HG02588 (cell line): ENCODE data around the gene RAB3GAP2.
A peak's percentile ranks its signal among the peaks of the same experiment; 100 is the strongest.
"Not testable (repeated sequence)": the region's sequence is repeated elsewhere in the genome, so short reads cannot be mapped to it uniquely, and the experiment has no call there.

ENCODE experiments used
- ATAC-seq: cut with Tn5 transposase; IDR thresholded peaks from one replicate; pipeline ENCODE4 v1.9.1; 2021; ENCODE audit warnings: mild to moderate bottlenecking, moderate library complexity; ENCODE audit not compliant: unreplicated experiment

Gene RAB3GAP2

DNA sequence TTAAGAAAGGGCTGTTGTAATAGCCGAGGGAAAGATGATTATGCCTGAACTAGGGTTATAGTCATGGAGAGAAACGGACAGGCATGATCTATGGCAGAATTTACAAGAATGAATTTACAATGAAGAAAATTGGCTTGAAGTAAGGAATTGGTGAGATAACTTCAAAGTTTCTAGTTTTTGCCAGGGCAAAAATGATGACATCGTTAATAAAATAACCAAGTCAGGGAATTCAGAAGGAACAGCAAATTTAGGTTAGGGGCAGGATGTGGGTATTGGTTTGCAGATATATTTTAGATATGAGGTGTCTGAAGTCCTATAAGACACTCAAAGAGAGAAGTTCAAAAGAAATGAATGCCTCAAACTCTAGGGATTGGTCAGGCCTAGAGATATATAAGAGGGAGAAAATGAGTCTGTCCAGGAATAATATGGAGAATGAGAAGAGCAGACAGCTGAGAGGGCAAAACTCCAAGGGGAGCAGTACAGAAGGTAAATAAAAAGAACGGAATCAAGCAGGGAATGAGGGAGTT, 115.6 kb downstream of the RAB3GAP2 start:
- ATAC-seq, result no peak

DNA sequence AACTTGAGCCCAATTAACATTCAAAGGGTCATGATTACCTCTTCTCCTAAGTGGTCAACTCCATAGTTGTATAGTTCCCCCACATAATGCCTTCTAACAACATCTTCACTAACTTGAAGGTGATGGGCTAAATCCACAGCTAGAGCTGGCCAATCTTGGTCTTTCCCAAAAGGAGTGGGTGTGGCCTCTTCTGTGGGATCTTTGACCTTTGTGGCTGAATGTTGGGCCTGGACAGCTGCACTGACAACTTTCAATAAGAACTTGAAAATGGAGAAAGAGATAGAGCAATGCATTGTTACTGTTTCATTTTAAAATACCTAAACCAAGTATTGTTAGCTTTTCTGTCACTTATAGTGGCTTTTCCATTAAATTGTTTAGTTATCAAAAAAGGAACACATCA, 119.1 kb downstream of the RAB3GAP2 start:
- ATAC-seq, result no peak

DNA sequence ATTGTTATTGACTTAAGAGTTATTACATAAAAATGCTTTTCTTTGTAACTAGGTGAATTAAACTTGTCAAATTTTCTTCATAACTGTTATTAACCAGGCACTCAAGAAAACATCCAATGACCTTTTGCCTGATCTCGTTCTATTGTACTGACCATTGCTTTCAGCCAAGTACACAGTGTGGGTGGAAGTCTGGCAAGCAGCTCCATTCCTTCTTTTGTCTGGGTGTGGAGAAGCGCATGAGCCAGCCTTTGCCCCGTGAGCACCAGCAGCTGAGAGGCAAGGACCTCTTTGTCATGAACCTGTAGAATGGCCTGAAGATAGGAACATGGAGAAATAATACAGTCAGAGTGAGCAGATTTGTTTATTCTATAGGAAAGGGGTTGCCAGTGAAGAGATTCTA, 120.8 kb downstream of the RAB3GAP2 start:
- ATAC-seq, result no peak

DNA sequence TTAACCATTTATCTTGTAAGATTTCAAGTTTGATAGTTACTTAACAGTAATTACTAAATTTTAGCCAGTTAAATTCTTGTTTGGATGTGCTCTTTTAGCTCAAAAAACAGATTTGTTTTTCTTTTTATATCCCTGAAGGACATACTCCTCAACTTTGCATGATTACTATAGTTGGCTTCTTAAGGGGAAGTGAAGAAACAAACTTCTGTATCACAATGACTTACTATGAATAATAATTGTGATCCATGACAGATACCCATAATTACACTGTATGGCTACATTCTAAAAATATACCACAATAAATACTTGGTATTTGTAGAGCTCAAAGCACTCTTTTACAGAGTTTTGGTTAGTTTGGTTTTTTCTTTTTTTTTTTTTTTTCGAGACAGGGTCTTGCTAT, 122.5 kb downstream of the RAB3GAP2 start:
- no peak for ATAC-seq

DNA sequence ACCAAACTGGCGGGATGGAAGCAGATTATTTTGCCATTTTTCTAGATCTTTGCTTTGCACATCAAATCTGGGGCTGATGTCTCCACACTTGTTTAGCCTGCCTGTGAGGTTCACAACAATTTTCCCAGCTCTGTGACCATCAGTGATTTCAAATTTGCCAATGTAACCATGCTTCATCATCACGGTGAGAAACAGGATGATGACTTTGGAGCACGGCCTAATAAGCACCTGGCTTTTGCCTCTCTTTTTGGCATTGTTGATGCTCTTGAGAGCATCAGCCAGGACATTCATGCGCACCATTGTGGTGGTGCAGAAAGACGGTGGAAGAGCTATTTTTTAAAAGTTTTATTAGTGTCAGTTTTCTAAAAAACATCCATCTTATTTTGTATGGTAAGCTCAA, 128.2 kb downstream of the RAB3GAP2 start:
- ATAC-seq, result no peak

DNA sequence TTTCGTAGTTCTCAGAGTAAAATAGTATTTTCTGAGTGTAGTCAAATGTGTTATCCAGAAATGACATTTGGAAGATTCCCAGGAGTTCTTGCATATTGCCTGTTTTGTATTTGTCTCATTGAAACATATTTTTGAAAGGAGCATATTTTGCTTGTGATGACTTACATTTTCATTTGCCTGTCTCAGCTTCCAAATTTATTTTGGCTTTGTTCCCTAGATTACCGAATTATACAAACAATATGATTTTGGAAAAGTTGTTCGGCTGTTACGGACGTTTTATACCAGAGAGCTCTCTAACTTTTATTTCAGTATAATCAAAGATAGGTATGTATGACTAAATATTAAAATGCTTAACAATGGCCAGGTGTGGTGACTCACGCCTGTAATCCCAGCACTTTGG, 132.3 kb downstream of the RAB3GAP2 start:
- ATAC-seq, result no peak

DNA sequence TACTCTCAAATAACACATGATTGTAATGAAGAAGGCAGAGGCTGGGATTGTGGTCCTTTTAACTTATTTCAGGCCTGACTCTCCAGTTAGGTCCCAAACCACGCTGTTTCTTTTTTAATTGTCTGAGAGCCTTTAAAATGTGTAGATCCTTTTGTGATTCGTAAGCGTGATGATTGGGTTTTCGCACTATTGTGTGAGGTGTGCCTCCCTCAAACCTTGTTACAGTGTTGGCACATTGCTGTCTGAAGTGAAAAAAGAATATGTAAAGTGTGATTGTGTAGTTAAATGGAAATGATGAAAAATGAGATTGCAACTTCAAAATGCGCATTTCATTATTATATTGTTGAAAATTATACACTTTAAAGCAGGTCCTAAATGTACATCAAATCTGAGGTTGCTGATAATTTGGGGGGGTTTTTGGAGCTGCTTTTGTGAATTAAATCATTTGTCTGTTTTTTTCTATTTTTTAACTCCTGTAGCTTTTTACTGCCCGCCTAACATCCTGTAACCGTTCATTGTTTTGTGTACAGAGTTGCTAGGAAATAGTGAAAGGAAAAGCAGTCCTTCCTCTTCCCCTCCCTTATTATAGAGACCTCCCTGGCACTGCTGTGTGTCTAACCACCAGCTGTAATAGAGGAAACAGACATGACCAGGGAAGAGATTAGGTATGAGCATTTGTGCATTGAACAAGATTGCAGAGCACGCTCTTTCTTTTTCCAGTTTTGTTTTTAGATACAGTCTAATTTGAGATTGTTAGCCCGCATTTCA, 135.1 kb downstream of the RAB3GAP2 start:
- no peak for ATAC-seq

DNA sequence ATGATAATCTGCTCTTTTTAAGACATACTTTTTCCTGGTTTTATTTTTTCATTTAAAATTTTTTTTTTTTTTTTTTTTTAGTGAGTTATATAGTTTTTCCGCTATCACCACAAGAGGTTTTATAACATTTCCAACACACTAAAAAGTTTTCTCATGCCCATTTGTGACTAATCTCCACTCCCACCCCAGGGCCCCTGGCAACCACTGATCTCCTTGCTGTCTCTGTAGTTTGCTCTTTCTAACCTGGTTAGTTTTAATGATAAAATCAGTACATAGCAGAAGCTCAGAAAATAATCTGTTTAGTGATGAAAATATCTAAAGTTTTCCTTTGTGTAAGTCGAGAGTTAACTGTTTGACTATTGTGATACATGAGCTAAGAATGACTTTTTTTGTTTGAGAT, 136.5 kb downstream of the RAB3GAP2 start:
- no peak for ATAC-seq

DNA sequence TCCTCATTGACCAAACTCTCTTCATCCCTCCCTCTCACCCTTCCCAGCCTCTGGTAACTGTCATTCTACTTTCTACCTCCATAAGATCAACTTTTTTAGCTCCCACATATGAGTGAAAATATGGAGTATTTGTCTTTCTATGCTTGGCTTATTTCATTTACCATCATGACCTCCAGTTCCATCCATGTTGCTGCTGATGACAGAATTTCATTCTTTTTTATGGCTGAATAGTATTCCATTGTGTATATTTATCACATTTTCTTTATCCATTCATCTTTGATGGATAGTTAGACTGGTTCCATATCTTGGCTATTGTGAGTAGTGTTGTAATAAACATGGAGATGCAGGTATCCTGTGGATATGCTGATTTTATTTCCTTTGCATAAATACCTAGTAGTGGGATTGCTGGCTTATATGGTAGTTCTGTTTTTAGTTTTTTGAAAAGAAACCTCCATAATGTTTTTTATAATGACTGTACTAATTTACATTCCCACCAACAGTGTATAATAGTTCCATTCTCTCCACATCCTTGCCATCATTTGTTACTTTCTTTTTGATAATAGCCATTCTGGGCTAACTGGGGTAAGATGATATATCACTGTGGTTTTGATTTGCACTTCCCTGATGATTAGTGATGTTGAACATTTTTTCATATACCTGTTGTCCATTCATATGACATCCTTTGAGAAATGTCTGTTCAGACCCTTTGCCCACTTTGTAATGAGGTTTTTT, 142.6 kb downstream of the RAB3GAP2 start:
- ATAC-seq, result no peak

DNA sequence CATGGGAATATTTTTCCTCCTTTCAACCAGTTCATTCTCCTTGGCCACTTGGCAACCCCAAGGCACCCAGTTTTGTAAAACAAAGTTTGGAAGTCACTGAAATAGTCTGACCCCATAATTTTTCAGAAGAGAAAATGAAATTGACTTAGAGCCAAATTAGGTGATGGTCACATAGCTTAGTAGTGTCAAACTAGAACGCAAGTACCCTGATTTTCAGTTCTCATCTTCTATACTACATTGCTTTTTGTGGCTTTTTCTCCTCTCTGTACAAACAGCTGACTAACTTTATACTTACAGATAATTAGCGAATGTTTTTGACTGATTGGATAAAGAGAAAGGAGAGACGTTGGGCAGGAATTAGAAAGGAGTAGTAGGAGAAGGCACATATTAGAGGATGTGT, 145.2 kb downstream of the RAB3GAP2 start:
- no peak for ATAC-seq

DNA sequence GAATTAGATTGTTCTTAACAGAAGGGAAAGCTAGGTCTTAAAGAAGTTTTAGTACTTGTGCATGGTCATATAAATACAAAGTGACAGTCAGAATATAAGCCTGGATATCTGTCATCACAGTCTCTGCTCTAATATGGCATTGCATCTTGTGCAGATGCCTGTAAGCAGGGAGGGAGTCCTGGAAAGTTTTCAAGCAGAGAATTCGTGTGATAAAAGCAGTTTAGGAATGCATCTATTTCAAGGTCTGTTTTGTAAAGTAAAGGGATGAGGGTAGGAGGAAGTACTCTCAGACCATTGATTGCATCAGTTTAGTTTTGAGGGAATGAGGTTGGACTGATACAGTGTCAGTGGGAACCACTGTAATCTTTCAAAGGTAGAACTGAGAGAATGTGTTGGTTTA, 147.7 kb downstream of the RAB3GAP2 start:
- ATAC-seq, result no peak

DNA sequence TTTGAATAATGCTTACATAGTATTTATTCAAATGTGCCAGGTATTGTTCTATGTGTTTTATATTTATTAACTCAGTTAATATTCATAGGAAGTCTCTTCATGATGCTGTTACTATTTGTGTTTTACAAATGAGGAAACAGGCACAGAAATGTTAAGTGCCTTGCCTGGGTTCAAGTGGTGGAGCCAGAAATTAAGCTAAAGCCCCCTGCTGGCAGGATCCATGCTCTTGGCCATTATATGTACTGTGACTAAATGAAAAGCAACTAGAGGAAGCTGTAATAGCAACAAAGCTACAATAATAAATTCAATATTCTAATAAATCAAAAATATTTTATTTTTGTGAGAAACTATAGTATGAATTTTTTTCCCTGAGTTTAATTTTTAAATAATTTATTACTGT, 148.4 kb downstream of the RAB3GAP2 start:
- ATAC-seq, result no peak

DNA sequence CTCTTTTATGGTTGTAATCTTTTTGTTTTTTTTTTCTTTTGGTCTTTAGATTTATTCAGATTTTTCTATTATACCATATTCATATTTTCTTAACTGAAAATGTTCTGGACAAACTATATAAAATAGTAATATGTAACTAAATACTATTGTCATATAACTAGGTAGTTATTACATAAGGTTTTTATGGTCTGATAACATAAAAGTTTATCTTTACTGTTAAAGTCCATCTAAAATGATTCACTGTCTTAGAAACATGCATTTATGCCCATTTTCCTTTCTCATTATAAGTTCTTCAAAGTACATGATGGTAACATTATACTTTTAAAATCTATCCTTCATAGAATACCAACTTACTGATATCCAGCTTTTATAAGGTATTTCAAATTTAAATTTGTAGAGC, 149.2 kb downstream of the RAB3GAP2 start:
- ATAC-seq, result no peak

DNA sequence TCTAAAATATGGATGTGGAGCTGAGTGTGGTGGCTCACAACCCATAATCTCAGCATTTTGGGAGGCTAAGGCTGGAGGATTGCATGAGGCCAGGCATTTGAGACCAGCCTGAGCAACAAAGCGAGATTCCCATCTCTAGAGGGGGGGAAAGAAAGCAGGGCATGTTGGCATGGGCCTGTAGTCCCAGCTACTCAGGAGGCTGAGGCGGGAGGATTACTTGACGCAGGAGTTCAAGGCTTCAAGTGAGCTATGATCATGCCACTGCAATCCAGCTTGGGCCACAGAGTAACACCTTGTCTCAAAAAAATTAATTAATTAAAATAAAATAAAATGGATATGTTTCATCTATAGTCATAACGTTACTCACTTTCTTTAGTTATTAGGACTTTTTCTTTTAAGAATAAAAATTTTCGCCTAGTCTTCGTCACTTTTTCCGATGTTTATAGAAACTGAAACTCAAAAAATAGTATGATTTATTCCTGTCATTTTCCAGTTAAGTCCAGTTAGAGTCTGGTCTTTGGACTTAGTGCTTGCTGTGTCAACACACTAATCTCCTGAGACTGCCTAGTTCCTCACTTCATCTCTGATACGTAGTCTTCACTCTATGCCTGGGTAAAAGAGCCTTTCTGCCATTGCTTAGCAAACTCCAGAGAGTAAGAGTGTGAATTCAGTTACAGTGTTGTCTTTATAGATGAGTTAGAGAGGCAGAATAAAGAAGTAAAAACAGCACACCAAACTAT, 150.3 kb downstream of the RAB3GAP2 start:
- ATAC-seq, result no peak

DNA sequence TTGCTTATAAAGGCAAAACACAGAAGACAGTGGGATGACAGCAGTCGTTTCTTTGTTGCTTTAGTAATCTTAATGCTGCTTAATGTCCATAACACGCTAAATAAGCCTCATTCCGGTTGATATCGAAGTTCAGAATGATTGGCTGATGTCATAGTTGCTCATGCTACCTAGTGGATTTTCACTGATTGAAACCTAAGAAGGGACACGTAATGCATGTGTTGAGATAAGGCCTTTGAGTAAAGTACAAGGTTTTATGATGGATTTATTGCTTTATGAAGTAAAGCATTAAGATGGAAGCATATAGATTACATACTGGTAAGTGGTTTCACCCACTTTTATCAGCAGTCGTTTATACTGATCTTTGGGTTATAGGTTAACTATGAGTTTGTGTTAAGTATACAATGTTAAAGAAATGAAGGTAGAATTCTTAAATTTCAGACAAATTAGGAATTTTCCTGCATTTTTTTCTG, 153.2 kb downstream of the RAB3GAP2 start:
- ATAC-seq, result no peak

DNA sequence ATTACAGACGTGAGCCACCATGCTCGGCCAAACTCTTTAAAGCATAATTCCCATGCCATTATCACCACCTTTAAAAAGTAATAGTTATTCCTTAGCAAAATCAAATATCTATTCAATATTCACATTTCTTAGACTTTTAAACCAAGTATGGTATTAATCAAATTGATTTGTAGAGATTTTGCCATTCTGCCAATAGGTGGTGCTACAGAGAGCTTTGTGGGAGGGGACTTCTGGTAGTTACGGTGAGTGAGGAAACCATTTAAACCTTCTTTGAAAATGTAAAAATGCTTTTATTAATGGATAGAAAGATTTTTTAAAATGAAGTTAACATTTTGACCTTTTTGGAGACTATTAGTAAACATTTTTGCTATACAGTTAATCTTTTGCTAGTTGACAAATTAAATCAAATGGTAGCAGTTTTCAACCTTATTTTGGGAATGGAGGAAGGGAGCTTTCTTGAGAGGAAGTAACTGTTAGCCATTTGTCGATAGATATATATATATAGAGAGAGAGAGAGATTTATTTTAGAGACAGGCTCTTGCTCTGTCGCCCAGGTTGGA, 159.0 kb downstream of the RAB3GAP2 start:
- ATAC-seq, result peak; percentile 45

DNA sequence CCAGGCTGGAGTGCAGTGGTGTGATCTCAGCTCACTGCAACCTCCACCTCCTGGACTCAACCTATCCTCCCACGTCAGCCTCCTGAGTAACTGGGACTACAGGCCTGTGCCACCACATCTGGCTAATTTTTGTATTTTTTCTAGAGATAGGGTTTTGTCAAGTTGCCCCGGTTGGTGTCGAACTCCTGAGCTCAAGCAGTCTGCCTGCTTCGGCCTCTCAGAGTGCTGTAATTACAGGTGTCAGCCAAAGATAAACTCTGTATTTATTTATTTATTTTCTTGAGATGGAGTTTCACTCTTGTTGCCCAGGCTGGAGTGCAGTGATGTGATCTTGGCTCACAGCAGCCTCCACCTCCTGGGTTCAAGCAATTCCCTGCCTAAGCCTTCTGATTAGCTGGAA, 159.7 kb downstream of the RAB3GAP2 start:
- not testable (repeated sequence) for ATAC-seq

DNA sequence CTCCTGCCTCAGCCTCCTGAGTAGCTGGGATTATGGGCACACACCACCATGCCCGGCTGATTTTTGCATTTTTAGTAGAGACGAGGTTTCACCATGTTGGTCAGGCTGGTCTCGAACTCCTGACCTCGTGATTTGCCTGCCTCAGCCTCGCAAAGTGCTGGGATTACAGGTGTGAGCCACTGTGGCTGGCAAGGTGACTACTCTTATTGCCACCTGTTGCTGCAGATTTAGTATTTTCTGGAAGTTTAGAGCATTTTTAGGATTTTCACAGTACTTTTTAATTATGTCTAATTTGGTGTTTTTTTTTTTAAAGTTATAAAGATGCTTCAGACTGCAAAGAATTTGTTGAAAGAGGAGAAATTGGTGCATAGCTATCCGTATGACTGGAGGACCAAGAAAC, 161.8 kb downstream of the RAB3GAP2 start:
- not testable (repeated sequence) for ATAC-seq

DNA sequence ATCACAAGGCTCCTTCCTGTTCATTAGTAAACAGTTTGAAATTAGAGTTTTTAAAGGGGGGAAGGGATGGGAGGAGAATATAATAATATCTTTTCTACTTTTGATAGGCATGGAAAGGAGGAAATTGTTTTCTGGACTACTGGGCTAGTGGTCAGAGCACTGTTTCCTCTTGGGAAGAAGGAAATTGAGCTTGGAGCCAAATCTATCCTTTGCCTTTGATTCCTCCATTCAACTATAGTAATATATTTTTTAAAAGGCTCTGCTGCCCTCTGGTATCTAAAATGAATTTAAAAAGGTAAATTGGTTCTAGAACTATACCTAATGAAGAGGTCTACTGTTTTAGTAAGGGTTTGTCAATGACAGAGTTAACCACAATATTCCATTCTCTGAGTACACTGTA, 172.4 kb downstream of the RAB3GAP2 start:
- ATAC-seq, result no peak
